Activated CD8-positive, alpha-beta T cell treated with anti-CD3 and anti-CD28 coated beads for 36 hours (primary cell): ENCODE results near the gene PANX2. TPM values are rescaled to one million over a fixed set of nuclear protein-coding genes. Genes with fewer than 3 reads are reported as not detected.

ENCODE experiments used
- ATAC-seq: fragments of 200-7000 bp; cut with Tn5 transposase; one replicate; pipeline ENCODE4 v1.10.0; 2021; ENCODE audit warnings: mild to moderate bottlenecking, moderate library complexity
- CTCF ChIA-PET: fragments of 350-600 bp; sonication (Branson Sonifier 250); formaldehyde crosslinking; loops from one replicate; lab custom pipeline; 2021; ENCODE audit warnings: antibody characterized with exemption; lab: Charles Lee
- POLR2A ChIA-PET: fragments of 350-600 bp; sonication (Branson Sonifier 250); formaldehyde crosslinking; loops from one replicate; lab custom pipeline; 2021; ENCODE audit warnings: antibody characterized with exemption; lab: Charles Lee
- DNase-seq: peaks from one replicate; pipeline ENCODE4 v3.0.0-alpha.2; 2020
- H3K27ac Mint-ChIP-seq: one replicate; pipeline ENCODE4 v1.8.0; 2021; ENCODE audit warnings: mild to moderate bottlenecking, mixed read lengths
- H3K27me3 Mint-ChIP-seq: one replicate; pipeline ENCODE4 v1.8.0; 2021; ENCODE audit warnings: mixed read lengths
- H3K36me3 Mint-ChIP-seq: one replicate; pipeline ENCODE4 v1.8.0; 2021; ENCODE audit warnings: low read depth, mixed read lengths
- H3K4me1 Mint-ChIP-seq: one replicate; pipeline ENCODE4 v1.8.0; 2021; ENCODE audit warnings: low read depth, mixed read lengths
- H3K4me3 Mint-ChIP-seq: one replicate; pipeline ENCODE4 v1.8.0; 2021; ENCODE audit warnings: mild to moderate bottlenecking, moderate library complexity, mixed read lengths
- H3K9me3 Mint-ChIP-seq: one replicate; pipeline ENCODE4 v1.8.0; 2021; ENCODE audit warnings: mixed read lengths
- CTCF ChIP-seq: fragments of 200-600 bp; IDR thresholded peaks from one replicate; pipeline ENCODE4 v1.8.0; 2022; ENCODE audit warnings: antibody characterized with exemption, mild to moderate bottlenecking
- intact Hi-C: fragments of 100-400 bp; cut with micrococcal nuclease; formaldehyde crosslinking; loops from one replicate; pipeline ENCODE4 v1.10.0; 2022
- total RNA-seq, 2 experiments: library from RNA; stranded (reverse); gene quantifications; one replicate each; pipeline ENCODE4 v1.2.3, GENCODE V29; 2021

The PANX2 gene
- total RNA-seq, 2 experiments from 2014 or later, result 3.3 to 3.9 TPM

- H3K4me1 Mint-ChIP-seq, result no peaks in the 10 kb centered on the region
- no peak overlapping the region for H3K4me3 Mint-ChIP-seq
- no peak overlapping the region for H3K27ac Mint-ChIP-seq
- no peak for TF ChIP-seq CTCF
- H3K9me3 Mint-ChIP-seq, result no peaks in the 10 kb centered on the region
- ChIA-PET POLR2A (interaction anchor here (0.7 to 1.1 kb wide), 2 partner anchors 13 to 114 kb away, joined by 3 read pairs; no protein-coding TSS in a partner anchor), CTCF (interaction anchor here (1.2 kb wide), 1 partner anchor 28 kb away, joined by 3 read pairs; no protein-coding TSS in a partner anchor)
- no peaks in the 10 kb centered on the region for H3K36me3 Mint-ChIP-seq
- intact Hi-C loops, result no loop called here
- H3K27me3 Mint-ChIP-seq, result peaks cover 9% of the 10 kb centered on the region
- ATAC-seq (no peak), DNase-seq (no peak)
Observed at GRCh38 chr22:50141891-50142363, 28.6 kb upstream of the PANX2 start.

- ChIA-PET CTCF (interaction anchor here (0.7 to 1.2 kb wide), 2 partner anchors 29 to 480 kb away, joined by 3 read pairs; no protein-coding TSS in a partner anchor), POLR2A (no interaction called here)
- TF ChIP-seq CTCF, result no peak
- no peak for DNase-seq
- Mint-ChIP-seq H3K9me3 (no peaks in the 10 kb centered on the region), H3K4me1 (no peaks in the 10 kb centered on the region), H3K4me3 (no peak overlapping the region), H3K27ac (no peak overlapping the region), H3K27me3 (peaks cover 9% of the 10 kb centered on the region), H3K36me3 (no peaks in the 10 kb centered on the region)
- ATAC-seq, result no peak
- intact Hi-C loops, result no loop called here
Observed at GRCh38 chr22:50143096-50143495, 27.4 kb upstream of the PANX2 start.

- TF ChIP-seq CTCF, result no peak
- POLR2A ChIA-PET, result no interaction called here
- Mint-ChIP-seq H3K27ac (no peak overlapping the region), H3K4me1 (no peaks in the 10 kb centered on the region), H3K27me3 (peaks cover 7% of the 10 kb centered on the region), H3K9me3 (no peaks in the 10 kb centered on the region), H3K4me3 (no peak overlapping the region), H3K36me3 (no peaks in the 10 kb centered on the region)
- CTCF ChIA-PET, result no interaction called here
- intact Hi-C loops, result no loop called here
- DNase-seq, result no peak
- ATAC-seq, result no peak
Observed at GRCh38 chr22:50144005-50144614, 26.4 kb upstream of the PANX2 start.

GRCh38 chr22:50145721-50146438 is 24.7 kb upstream of the PANX2 start:
- TF ChIP-seq CTCF, result no peak
- no peak for ATAC-seq
- no peak overlapping the region for H3K4me3 Mint-ChIP-seq
- DNase-seq, result no peak
- ChIA-PET POLR2A (interaction anchor here (0.8 kb wide), 1 partner anchor 69 kb away, joined by 3 read pairs; no protein-coding TSS in a partner anchor), CTCF (no interaction called here)
- H3K9me3 Mint-ChIP-seq, result no peaks in the 10 kb centered on the region
- H3K36me3 Mint-ChIP-seq, result no peaks in the 10 kb centered on the region
- no peak overlapping the region for H3K27ac Mint-ChIP-seq
- peaks cover 6% of the 10 kb centered on the region for H3K27me3 Mint-ChIP-seq
- H3K4me1 Mint-ChIP-seq, result peaks cover 2% of the 10 kb centered on the region
- intact Hi-C loops, result loop anchor here (5.0 kb wide), 1 partner anchor 61 kb away; no protein-coding TSS in a partner anchor
